RKO (cell line): ENCODE data around the gene DLX4.

ENCODE experiments used
- DNase-seq: peaks from one replicate; pipeline ENCODE4 v3.0.0-alpha.2; 2016; ENCODE audit warnings: low spot score

The DLX4 gene

DNA sequence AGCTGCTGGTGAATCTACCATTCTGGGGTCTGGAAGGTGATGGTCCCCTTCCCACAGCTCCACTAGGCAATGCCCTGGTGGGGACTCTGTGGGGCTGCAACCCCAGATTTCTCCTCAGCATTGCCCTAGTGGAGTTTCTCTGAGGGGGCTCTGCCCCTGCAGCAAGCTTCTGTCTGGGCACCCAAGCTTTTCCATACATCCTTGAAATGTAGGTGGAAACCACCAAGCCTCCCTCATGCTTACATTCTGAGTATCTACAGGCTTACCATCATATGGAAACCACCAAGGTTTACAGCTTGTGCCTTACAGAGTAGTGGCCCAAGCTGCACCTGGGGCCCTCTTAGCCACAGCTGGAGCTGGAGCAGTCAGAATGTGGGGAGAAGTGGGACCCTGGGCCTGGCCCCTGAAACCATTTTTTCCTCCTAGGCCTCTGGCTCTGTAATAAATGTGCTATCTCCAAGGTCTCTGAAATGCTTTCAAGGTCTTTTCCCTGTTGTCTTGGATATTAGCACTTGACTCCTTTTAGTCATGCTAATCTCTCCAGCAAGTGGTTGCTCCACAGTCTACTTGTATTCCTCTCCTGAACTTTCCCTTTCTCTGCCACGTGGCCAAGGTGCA is 45.6 kb downstream of the DLX4 start:
- no peak for DNase-seq

DNA sequence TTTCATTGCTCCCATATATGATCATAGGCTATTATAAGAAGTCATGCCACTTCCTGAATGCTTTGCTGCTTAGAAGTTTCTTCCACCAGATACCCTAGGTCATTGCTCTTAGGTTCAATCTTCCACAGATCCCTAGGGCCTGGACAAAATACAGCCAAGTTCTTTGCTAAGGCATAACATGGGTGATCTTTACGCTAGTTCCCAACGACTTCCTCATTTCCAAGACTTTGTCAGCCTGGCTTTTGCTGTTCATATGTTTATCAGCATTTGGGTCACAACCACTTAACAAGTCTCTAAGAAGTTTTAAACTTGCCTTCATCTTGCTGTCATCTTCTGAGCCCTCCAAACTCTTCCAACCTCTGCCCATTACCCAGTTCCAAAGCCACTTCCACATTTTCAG is 46.2 kb downstream of the DLX4 start:
- DNase-seq = no peak

GRCh38 chr17:50018909-50019308 is 49.9 kb downstream of the DLX4 start:
- no peak for DNase-seq

- no peak for DNase-seq
Measured at GRCh38 chr17:50020841-50021599, 52.0 kb downstream of the DLX4 start.

- no peak for DNase-seq
Measured at GRCh38 chr17:50021681-50022370, 52.8 kb downstream of the DLX4 start.

DNA sequence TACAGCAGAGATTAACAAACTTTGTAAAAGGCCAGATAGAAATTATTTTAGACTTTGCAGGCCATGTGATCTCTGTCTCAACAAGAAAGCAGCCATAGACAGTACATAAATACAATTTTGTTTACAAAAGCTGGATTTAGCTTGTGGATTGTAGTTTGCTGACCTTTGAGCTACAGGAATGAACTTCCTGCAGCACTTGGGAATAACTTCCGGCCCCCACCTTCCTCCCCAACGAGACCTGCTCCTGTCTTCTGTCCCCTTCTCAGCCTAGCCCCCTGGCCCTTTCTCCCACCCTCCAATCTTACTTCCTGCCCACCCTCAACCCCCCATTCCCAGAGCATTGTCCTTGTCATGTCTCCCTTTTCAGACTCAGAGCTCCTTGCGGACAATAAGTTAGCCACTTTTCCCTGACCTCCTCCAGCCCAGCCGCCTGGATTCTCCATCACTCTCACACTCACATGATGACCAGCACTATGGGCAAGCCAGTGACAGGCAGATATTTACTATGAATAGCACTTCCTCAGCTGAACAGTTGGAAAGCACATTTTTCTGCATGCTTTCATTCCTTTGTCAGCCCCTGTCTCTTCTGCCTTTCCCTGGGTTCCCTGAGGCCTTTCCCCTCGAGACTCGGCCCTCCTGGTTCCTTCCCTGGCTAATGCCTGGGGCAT is 53.6 kb downstream of the DLX4 start:
- DNase-seq = no peak

DNA sequence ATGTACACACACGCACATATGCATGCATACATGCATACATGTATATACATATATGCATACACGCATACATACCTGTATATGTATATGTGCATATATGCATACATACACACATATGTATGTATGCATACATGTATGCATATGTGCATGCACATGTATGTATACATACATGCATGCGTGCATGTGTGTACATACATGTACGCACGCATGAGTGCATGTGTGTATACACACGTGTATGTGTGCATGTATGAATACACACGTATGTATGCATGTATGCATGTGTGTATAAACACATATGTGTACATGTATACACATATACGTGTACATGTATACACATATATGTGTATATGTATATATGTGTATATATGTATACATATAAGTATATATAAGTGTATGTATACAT is 54.5 kb downstream of the DLX4 start:
- DNase-seq = no peak
